Astrocyte (in vitro differentiated cells and primary cell): ENCODE data around the gene SLC38A10. TPM values are rescaled to one million over a fixed set of nuclear protein-coding genes. Genes with fewer than 3 reads are reported as not detected.

ENCODE experiments used
- DNase-seq: peaks from one replicate; pipeline ENCODE4 v3.0.0-alpha.2; 2010; ENCODE audit warnings: low read depth
- FAIRE-seq: peaks from 2 replicates; lab custom pipeline; 2011; peaks lifted over from hg19 to GRCh38; lab: Jason Lieb, UNC
- H2AFZ ChIP-seq: 2 replicates; pipeline ENCODE4 v1.6.0; 2012; ENCODE audit warnings: low read depth, low read length, inconsistent platforms
- H3K27ac ChIP-seq: 2 replicates; pipeline ENCODE4 v1.5.1; 2011; ENCODE audit warnings: low read depth, low read length, inconsistent platforms
- H3K27me3 ChIP-seq: 2 replicates; pipeline ENCODE4 v1.6.0; 2011; ENCODE audit warnings: low read length, inconsistent platforms; ENCODE audit not compliant: insufficient read depth
- H3K36me3 ChIP-seq: 2 replicates; pipeline ENCODE4 v1.5.1; 2011; ENCODE audit warnings: low read length, inconsistent platforms; ENCODE audit not compliant: insufficient read depth
- H3K4me1 ChIP-seq: 2 replicates; pipeline ENCODE4 v1.5.1; 2011; ENCODE audit warnings: low read length, inconsistent platforms; ENCODE audit not compliant: insufficient read depth
- H3K4me2 ChIP-seq: 2 replicates; pipeline ENCODE4 v1.6.0; 2012; ENCODE audit warnings: low read length, inconsistent platforms
- H3K4me3 ChIP-seq: 2 replicates; pipeline ENCODE4 v1.5.1; 2011; ENCODE audit warnings: low read depth, mild to moderate bottlenecking, low read length, inconsistent platforms; ENCODE audit not compliant: insufficient read depth
- H3K79me2 ChIP-seq: 2 replicates; pipeline ENCODE4 v1.6.0; 2012; ENCODE audit warnings: mild to moderate bottlenecking, low read length, inconsistent platforms; ENCODE audit not compliant: insufficient read depth
- H3K9ac ChIP-seq: 2 replicates; pipeline ENCODE4 v1.6.0; 2012; ENCODE audit warnings: mild to moderate bottlenecking, low read length, inconsistent platforms
- H3K9me3 ChIP-seq: 2 replicates; pipeline ENCODE4 v1.5.1; 2012; ENCODE audit warnings: low read depth, mild to moderate bottlenecking, low read length, inconsistent platforms; ENCODE audit not compliant: insufficient read depth
- H4K20me1 ChIP-seq: 2 replicates; pipeline ENCODE4 v1.6.0; 2012; ENCODE audit warnings: low read length, inconsistent platforms; ENCODE audit not compliant: insufficient read depth
- H3K27ac Mint-ChIP-seq: one replicate; pipeline ENCODE4 v1.8.0; 2021; ENCODE audit warnings: mild to moderate bottlenecking, mixed read lengths; ENCODE audit not compliant: unreplicated experiment
- H3K27me3 Mint-ChIP-seq: one replicate; pipeline ENCODE4 v1.8.0; 2021; ENCODE audit warnings: low read depth, mixed read lengths; ENCODE audit not compliant: unreplicated experiment
- H3K36me3 Mint-ChIP-seq: one replicate; pipeline ENCODE4 v1.8.0; 2021; ENCODE audit warnings: low read depth, mixed read lengths; ENCODE audit not compliant: unreplicated experiment
- H3K4me1 Mint-ChIP-seq: one replicate; pipeline ENCODE4 v1.8.0; 2021; ENCODE audit warnings: low read depth, mixed read lengths; ENCODE audit not compliant: unreplicated experiment
- H3K4me3 Mint-ChIP-seq: one replicate; pipeline ENCODE4 v1.8.0; 2021; ENCODE audit warnings: mild to moderate bottlenecking, moderate library complexity, mixed read lengths; ENCODE audit not compliant: unreplicated experiment
- H3K9me3 Mint-ChIP-seq: one replicate; pipeline ENCODE4 v1.8.0; 2021; ENCODE audit warnings: mild to moderate bottlenecking, mixed read lengths; ENCODE audit not compliant: unreplicated experiment
- EZH2 ChIP-seq: IDR thresholded peaks from 2 replicates; pipeline ENCODE4 v1.6.1; 2012; ENCODE audit warnings: mild to moderate bottlenecking, low read length, inconsistent platforms; ENCODE audit not compliant: insufficient read depth
- total RNA-seq: library from RNA; stranded (reverse); gene quantifications from 2 replicates; pipeline ENCODE4 v1.2.1, GENCODE V29; 2021
- TF ChIP-seq, protein P1 (sequence below): IDR thresholded peaks from 2 replicates; pipeline ENCODE4 v1.5.1; 2011; ENCODE audit warnings: low read depth, mild to moderate bottlenecking, inconsistent platforms, low read length, moderate library complexity; ENCODE audit not compliant: insufficient read depth

SLC38A10 gene
- total RNA-seq, 1 donor from 2014 or later: 71.4 TPM

DNA sequence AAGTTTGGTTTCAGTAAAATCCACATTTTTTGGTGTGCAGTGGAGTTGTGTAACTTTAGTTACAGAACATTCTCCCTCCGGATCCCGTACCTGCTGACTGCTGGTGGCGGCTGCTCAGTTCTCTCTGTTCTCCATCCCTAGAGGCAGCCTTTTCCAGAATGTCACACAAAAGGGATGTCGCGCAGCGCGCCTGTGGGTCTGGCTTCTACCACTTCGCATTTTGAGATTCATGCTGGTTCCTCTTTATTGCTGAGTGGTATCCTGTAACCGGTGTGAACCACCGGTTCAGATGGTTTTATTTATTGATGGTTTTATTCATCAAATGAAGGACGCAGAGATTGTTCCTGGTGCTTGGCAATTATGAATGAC, 71.4 kb downstream of the SLC38A10 start:
- Mint-ChIP-seq H3K36me3 (peaks cover 8% of the 10 kb centered on the region), H3K4me3 (peak overlapping the region; percentile 87), H3K9me3 (peaks cover 3% of the 10 kb centered on the region), H3K4me1 (no peaks in the 10 kb centered on the region), H3K27me3 (peaks cover 5% of the 10 kb centered on the region), H3K27ac (peak overlapping the region; percentile 77)
- Histone ChIP-seq H3K4me2 (peak overlapping the region; percentile 91), H3K9ac (peak overlapping the region; percentile 61), H3K9me3 (no peaks in the 10 kb centered on the region), H3K79me2 (peaks cover 12% of the 10 kb centered on the region), H3K36me3 (no peaks in the 10 kb centered on the region), H3K27me3 (no peaks in the 10 kb centered on the region), H4K20me1 (peaks cover 10% of the 10 kb centered on the region), H3K4me1 (peaks cover 17% of the 10 kb centered on the region), H3K4me3 (peak overlapping the region; percentile 63), H3K27ac (no peak overlapping the region), H2AFZ (peak overlapping the region; percentile 96)
- TF ChIP-seq EZH2: no peak
- TF ChIP-seq, protein P1, sequence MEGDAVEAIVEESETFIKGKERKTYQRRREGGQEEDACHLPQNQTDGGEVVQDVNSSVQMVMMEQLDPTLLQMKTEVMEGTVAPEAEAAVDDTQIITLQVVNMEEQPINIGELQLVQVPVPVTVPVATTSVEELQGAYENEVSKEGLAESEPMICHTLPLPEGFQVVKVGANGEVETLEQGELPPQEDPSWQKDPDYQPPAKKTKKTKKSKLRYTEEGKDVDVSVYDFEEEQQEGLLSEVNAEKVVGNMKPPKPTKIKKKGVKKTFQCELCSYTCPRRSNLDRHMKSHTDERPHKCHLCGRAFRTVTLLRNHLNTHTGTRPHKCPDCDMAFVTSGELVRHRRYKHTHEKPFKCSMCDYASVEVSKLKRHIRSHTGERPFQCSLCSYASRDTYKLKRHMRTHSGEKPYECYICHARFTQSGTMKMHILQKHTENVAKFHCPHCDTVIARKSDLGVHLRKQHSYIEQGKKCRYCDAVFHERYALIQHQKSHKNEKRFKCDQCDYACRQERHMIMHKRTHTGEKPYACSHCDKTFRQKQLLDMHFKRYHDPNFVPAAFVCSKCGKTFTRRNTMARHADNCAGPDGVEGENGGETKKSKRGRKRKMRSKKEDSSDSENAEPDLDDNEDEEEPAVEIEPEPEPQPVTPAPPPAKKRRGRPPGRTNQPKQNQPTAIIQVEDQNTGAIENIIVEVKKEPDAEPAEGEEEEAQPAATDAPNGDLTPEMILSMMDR: no peak
- FAIRE-seq: no peak
- DNase-seq: no peak

DNA sequence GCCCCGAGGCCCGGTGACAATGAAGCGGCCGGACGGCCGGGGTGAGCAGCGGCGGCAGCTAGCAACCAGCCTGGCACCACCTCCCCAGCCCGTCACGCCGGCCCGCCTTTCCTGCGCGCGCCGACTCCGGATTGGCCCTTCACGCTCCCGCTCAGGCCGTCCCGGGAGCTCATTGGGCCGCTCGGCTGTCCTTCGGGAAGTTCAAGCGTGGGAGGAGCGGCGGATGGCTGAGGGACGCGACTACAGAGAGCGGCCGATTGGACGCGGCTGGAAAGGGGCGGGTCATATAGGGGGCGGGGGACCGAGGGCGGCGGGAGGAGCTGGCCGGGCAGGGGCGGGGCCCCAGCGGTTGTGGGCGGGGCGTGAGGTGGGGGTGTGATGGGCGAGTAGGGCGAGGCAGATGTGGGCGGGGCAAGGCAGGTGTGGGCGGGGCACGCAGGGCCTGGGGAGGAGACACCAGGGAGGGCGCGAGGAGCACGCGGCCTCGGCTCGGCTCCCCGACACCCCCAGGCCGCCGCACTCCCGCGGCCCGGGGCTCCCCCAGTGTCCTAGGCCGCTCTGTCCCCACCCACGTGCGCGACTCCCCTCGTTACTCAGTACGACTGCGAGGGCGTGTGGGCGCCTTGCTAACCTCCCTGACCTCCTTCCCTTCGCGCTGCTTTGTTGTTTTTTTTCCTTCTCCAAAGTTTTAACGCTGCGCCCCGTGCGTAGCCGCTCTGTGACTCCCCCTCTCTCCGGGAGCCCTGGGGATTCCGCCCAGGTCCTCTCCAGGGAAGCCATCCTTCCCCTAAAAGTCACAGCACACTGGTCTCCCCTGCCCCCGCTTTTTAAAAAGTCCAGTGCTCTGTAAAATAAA, 72.0 kb downstream of the SLC38A10 start, which contains the start of gene CEP131:
TSS of gene CEP131 (minus strand) at position 60 of the 856 bp plus-strand sequence. CDS start 2,909 bp downstream, outside the sequence.
- H3K9me3 Mint-ChIP-seq: peaks cover 3% of the 10 kb centered on the region
- Histone ChIP-seq H3K9me3 (no peaks in the 10 kb centered on the region), H3K4me2 (peak within 1 kb of the TSS; percentile 94), H3K36me3 (no peaks in the 10 kb centered on the region), H3K9ac (peak within 1 kb of the TSS; percentile 81), H2AFZ (peak within 1 kb of the TSS; percentile 96), H3K27ac (no peak within 1 kb of the TSS), H3K79me2 (peaks cover 12% of the 10 kb centered on the region), H3K4me1 (peaks cover 17% of the 10 kb centered on the region), H3K4me3 (peak within 1 kb of the TSS; percentile 73), H4K20me1 (peaks cover 10% of the 10 kb centered on the region), H3K27me3 (no peaks in the 10 kb centered on the region)
- no peaks in the 10 kb centered on the region for H3K4me1 Mint-ChIP-seq
- peak within 1 kb of the TSS; percentile 77 for H3K27ac Mint-ChIP-seq
- DNase-seq (peak; percentile 92), FAIRE-seq (no peak)
- peak within 1 kb of the TSS; percentile 87 for H3K4me3 Mint-ChIP-seq
- no peak for TF ChIP-seq EZH2
- TF ChIP-seq, protein P1: no peak
- H3K36me3 Mint-ChIP-seq: peaks cover 4% of the 10 kb centered on the region
- H3K27me3 Mint-ChIP-seq: peaks cover 5% of the 10 kb centered on the region

DNA sequence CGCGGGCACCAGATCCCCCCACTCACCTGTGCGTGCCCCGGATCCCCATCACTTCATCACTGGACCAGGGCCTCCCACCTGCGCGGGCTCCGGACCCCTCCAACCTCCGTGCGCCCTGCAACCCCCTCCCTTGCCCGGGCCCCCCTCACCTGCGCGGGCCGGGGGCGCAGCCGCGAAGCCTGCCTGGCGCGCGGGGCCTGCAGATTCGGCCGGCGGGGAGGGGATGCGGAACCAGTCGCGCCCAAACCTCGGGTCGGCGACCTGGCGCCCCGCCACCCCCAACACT, 72.5 kb downstream of the SLC38A10 start:
- Histone ChIP-seq H3K27ac (no peak overlapping the region), H3K4me2 (peak overlapping the region; percentile 94), H3K36me3 (no peaks in the 10 kb centered on the region), H3K27me3 (no peaks in the 10 kb centered on the region), H3K79me2 (peaks cover 12% of the 10 kb centered on the region), H3K9ac (peak overlapping the region; percentile 81), H3K4me3 (peak overlapping the region; percentile 73), H4K20me1 (peaks cover 10% of the 10 kb centered on the region), H3K9me3 (no peaks in the 10 kb centered on the region), H2AFZ (peak overlapping the region; percentile 86), H3K4me1 (peaks cover 17% of the 10 kb centered on the region)
- TF ChIP-seq, protein P1: no peak
- no peak for TF ChIP-seq EZH2
- Mint-ChIP-seq H3K36me3 (no peaks in the 10 kb centered on the region), H3K27me3 (peaks cover 5% of the 10 kb centered on the region), H3K4me1 (no peaks in the 10 kb centered on the region), H3K9me3 (peaks cover 3% of the 10 kb centered on the region), H3K27ac (no peak overlapping the region), H3K4me3 (peak overlapping the region; percentile 79)
- FAIRE-seq (no peak), DNase-seq (no peak)
